B cell (primary cell): Measurements from ENCODE around the gene NDUFAF5. TPM values are rescaled to one million over a fixed set of nuclear protein-coding genes. Genes with fewer than 3 reads are reported as not detected.

ENCODE experiments used
- ATAC-seq: fragments of 200-7000 bp; cut with Tn5 transposase; one replicate; pipeline ENCODE4 v1.10.0; 2021; ENCODE audit warnings: low read depth, mild to moderate bottlenecking, moderate number of reproducible peaks, moderate library complexity
- CTCF ChIA-PET: fragments of 350-600 bp; sonication (Branson Sonifier 250); formaldehyde crosslinking; loops from one replicate; lab custom pipeline; 2021; ENCODE audit warnings: antibody characterized with exemption, inconsistent platforms; lab: Charles Lee
- POLR2A ChIA-PET: fragments of 350-600 bp; sonication (Branson Sonifier 250); formaldehyde crosslinking; loops from one replicate; lab custom pipeline; 2021; ENCODE audit warnings: antibody characterized with exemption; lab: Charles Lee
- DNase-seq: peaks from one replicate; pipeline ENCODE4 v3.0.0; 2013
- H2AFZ ChIP-seq: 2 replicates; pipeline ENCODE4 v1.6.1; 2012; ENCODE audit warnings: mild to moderate bottlenecking, low read depth, low read length; ENCODE audit not compliant: insufficient read depth, poor library complexity, severe bottlenecking
- H3K27ac ChIP-seq, 2 donors: 1 replicate in 1 of 2; 2 replicates in 1 of 2; pipeline ENCODE4 v1.5.1; 2012 to 2013; ENCODE audit warnings: low read length in 2 of 2, mild to moderate bottlenecking in 2 of 2, moderate library complexity in 1 of 2
- H3K27me3 ChIP-seq, 4 experiments: fragments of 200-600 bp in 1 of 4; sonication (generic) in 1 of 4; replicated peaks in 1 of 4; 1 replicate in 2 of 4; 2 replicates in 2 of 4; pipeline versions ENCODE4 v1.6.1 to v1.7.0; 2013 to 2016; ENCODE audit warnings: low read length in 3 of 4, mild to moderate bottlenecking in 2 of 4, mixed read lengths in 1 of 4, moderate library complexity in 1 of 4; ENCODE audit not compliant: insufficient read depth in 4 of 4, control insufficient read depth in 3 of 4; ENCODE audit errors: control extremely low read depth in 1 of 4
- H3K36me3 ChIP-seq, 2 experiments: replicated peaks in 1 of 2; 1 replicate in 1 of 2; 2 replicates in 1 of 2; pipeline versions ENCODE4 v1.6.1 to v1.7.1; 2013; ENCODE audit warnings: low read length in 1 of 2; ENCODE audit not compliant: insufficient read depth in 2 of 2, control insufficient read depth in 1 of 2; ENCODE audit errors: control extremely low read depth in 1 of 2, extremely low read depth in 1 of 2
- H3K4me1 ChIP-seq, 2 donors: fragments of 200-600 bp in 1 of 2; sonication (generic) in 1 of 2; 1 replicate in 1 of 2; 2 replicates in 1 of 2; pipeline versions ENCODE4 v1.5.1 to v1.6.1; 2013 to 2017; ENCODE audit warnings: low read length in 2 of 2; ENCODE audit not compliant: control insufficient read depth in 2 of 2, insufficient read depth in 2 of 2
- H3K4me2 ChIP-seq: replicated peaks from 2 replicates; pipeline ENCODE3; 2012; ENCODE audit warnings: mild to moderate bottlenecking, low read depth, low read length; ENCODE audit not compliant: poor library complexity, severe bottlenecking
- H3K4me3 ChIP-seq, 5 experiments: fragments of 200-600 bp in 1 of 5; sonication (generic) in 1 of 5; 1 replicate in 3 of 5; 2 replicates in 2 of 5; pipeline versions ENCODE4 v1.5.1 to v1.7.0; 2011 to 2016; ENCODE audit warnings: low read length in 4 of 5, mild to moderate bottlenecking in 4 of 5, low read depth in 2 of 5, control low read depth in 1 of 5, moderate library complexity in 1 of 5; ENCODE audit not compliant: insufficient read depth in 1 of 5; ENCODE audit errors: control extremely low read depth in 1 of 5, extremely low read depth in 1 of 5
- H3K79me2 ChIP-seq: fragments of 200-600 bp; sonication (generic); one replicate; pipeline ENCODE4 v1.6.0; 2016; ENCODE audit warnings: low read length; ENCODE audit not compliant: control insufficient read depth, insufficient read depth
- H3K9ac ChIP-seq: fragments of 200-600 bp; sonication (generic); 2 replicates; pipeline ENCODE4 v1.6.1; 2017; ENCODE audit warnings: mild to moderate bottlenecking, low read length, moderate library complexity
- H3K9me3 ChIP-seq, 3 donors: one replicate each; pipeline versions ENCODE4 v1.6.1 to v1.7.1; 2013; ENCODE audit warnings: low read length in 2 of 3; ENCODE audit not compliant: control insufficient read depth in 2 of 3, insufficient read depth in 1 of 3; ENCODE audit errors: control extremely low read depth in 1 of 3
- H4K20me1 ChIP-seq: 2 replicates; pipeline ENCODE4 v1.6.0; 2012; ENCODE audit warnings: mild to moderate bottlenecking, low read length; ENCODE audit not compliant: insufficient read depth, control insufficient read depth, poor library complexity, severe bottlenecking
- H3K27ac Mint-ChIP-seq: one replicate; pipeline ENCODE4 v1.8.0; 2021; ENCODE audit warnings: mixed read lengths
- H3K27me3 Mint-ChIP-seq: one replicate; pipeline ENCODE4 v1.8.0; 2021; ENCODE audit warnings: mixed read lengths
- H3K4me1 Mint-ChIP-seq: one replicate; pipeline ENCODE4 v1.8.0; 2021; ENCODE audit warnings: mixed read lengths
- H3K4me3 Mint-ChIP-seq: one replicate; pipeline ENCODE4 v1.8.0; 2021; ENCODE audit warnings: mixed read lengths
- H3K9me3 Mint-ChIP-seq: one replicate; pipeline ENCODE4 v1.8.0; 2022; ENCODE audit warnings: mixed read lengths; ENCODE audit not compliant: insufficient read depth
- CTCF ChIP-seq: fragments of 200-600 bp; IDR thresholded peaks from one replicate; pipeline ENCODE4 v1.8.0; 2022; ENCODE audit warnings: antibody characterized with exemption, mild to moderate bottlenecking
- EZH2 ChIP-seq: IDR thresholded peaks from 2 replicates; pipeline ENCODE4 v1.6.1; 2012; ENCODE audit warnings: borderline replicate concordance, low read depth, mild to moderate bottlenecking, moderate library complexity, low read length; ENCODE audit not compliant: insufficient read depth, poor library complexity, severe bottlenecking
- WGBS: methylation state at CpG from one replicate; pipeline ENCODE4 v1.1.5; 2013; ENCODE audit warnings: missing lambda C conversion rate; ENCODE audit not compliant: insufficient coverage; 5-methylcytosine and 5-hydroxymethylcytosine counted together
- intact Hi-C: fragments of 100-400 bp; cut with micrococcal nuclease; formaldehyde crosslinking; loops from one replicate; pipeline ENCODE4 v1.10.0; 2022
- polyA plus RNA-seq: library from polyadenylated mRNA; depleted of rRNA; stranded (reverse); fragments of >200 nt; gene quantifications from 2 replicates; pipeline ENCODE4 v1.2.3, GENCODE V29; 2012
- total RNA-seq, 2 donors: library from RNA; stranded (reverse); fragments of 120-200 nt in 1 of 2; gene quantifications; 1 replicate in 1 of 2; 2 replicates in 1 of 2; pipeline versions ENCODE4 v1.2.3 to v1.2.4, GENCODE V29; 2013 to 2022

Gene NDUFAF5
- total and polyA plus RNA-seq, 2 donors (not counting 1 experiment from before 2014, with no cell fraction given) = 6.5 to 28.8 TPM

DNA sequence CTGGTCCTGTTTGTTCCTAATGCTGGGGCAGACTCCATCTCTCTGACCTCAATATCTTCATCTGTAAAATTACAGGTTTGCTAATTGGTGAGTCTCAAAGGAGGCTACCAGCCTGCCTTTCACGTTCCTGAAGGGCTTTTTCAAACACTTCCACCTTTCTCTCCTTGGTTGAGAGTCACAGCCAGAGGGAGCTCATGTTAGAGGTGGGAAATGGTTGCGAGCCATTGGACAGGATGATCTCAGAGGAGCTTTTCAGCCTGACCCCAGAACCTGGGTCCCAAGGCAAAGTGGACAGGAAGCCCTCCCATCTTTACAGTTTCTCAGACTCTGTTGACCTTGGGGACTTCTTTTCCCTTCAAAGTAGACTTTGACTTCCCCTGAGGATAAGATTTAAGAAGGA, 37.6 kb downstream of the NDUFAF5 start:
- intact Hi-C loops = no loop called here
- no peak for TF ChIP-seq CTCF
- TF ChIP-seq EZH2 = no peak

GRCh38 chr20:13824459-13824858, 39.6 kb downstream of the NDUFAF5 start:
- intact Hi-C loops = no loop called here
- ATAC-seq (no peak), DNase-seq (no peak)
- Mint-ChIP-seq H3K27me3 (peaks cover under 1% of the 10 kb centered on the region), H3K4me1 (no peaks in the 10 kb centered on the region), H3K4me3 (no peak overlapping the region), H3K27ac (no peak overlapping the region), H3K9me3 (no peaks in the 10 kb centered on the region)
- H3K9me3 ChIP-seq = no peaks in the 10 kb centered on the region
- no peak overlapping the region for H2AFZ ChIP-seq
- TF ChIP-seq EZH2 (no peak), CTCF (no peak)
- no peak overlapping the region for H3K4me3 ChIP-seq
- no CpG with 5 or more reads among the region's 3 CpGs for WGBS
- H4K20me1 ChIP-seq = no peaks in the 10 kb centered on the region
- POLR2A ChIA-PET = no interaction called here
- H3K79me2 ChIP-seq = no peaks in the 10 kb centered on the region
- H3K4me2 ChIP-seq = no peak overlapping the region
- CTCF ChIA-PET = interaction anchor here (2.1 kb wide), 1 partner anchor 9 kb away, joined by 8 read pairs; no protein-coding TSS in a partner anchor
- H3K27ac ChIP-seq = no peak overlapping the region
- no peaks in the 10 kb centered on the region for H3K4me1 ChIP-seq
- H3K36me3 ChIP-seq = no peaks in the 10 kb centered on the region
- peaks cover 0 to 4% (median 0%) of the 10 kb centered on the region in 4 experiments for H3K27me3 ChIP-seq
- no peak overlapping the region for H3K9ac ChIP-seq

More for the DNA sequence above, 37.6 kb downstream of the NDUFAF5 start:
- Histone ChIP-seq H3K79me2 (no peaks in the 10 kb centered on the region), H3K4me2 (no peak overlapping the region), H4K20me1 (no peaks in the 10 kb centered on the region), H3K27me3 (peaks cover 0 to 4% (median 0%) of the 10 kb centered on the region in 4 experiments), H3K4me1 (no peaks in the 10 kb centered on the region), H3K9me3 (no peaks in the 10 kb centered on the region), H3K36me3 (peaks cover 0 to 3% of the 10 kb centered on the region in 2 experiments), H3K27ac (no peak overlapping the region), H3K4me3 (no peak overlapping the region), H3K9ac (no peak overlapping the region), H2AFZ (no peak overlapping the region)
- CTCF ChIA-PET = no interaction called here
- ATAC-seq (no peak), DNase-seq (no peak)
- POLR2A ChIA-PET = no interaction called here
- Mint-ChIP-seq H3K4me1 (no peaks in the 10 kb centered on the region), H3K27me3 (no peaks in the 10 kb centered on the region), H3K27ac (no peak overlapping the region), H3K9me3 (no peaks in the 10 kb centered on the region), H3K4me3 (no peak overlapping the region)
- WGBS = no CpG with 5 or more reads among the region's 2 CpGs
